HG03378 (cell line): ENCODE data around the gene PRMT6.
"Not testable (repeated sequence)": the region's sequence is repeated elsewhere in the genome, so short reads cannot be mapped to it uniquely, and the experiment has no call there.

Source experiments
- ATAC-seq: cut with Tn5 transposase; IDR thresholded peaks from one replicate; pipeline ENCODE4 v1.9.1; 2021; ENCODE audit warnings: mild to moderate bottlenecking, moderate library complexity; ENCODE audit not compliant: unreplicated experiment

The PRMT6 gene

GRCh38 chr1:107091418-107091817 is 34.9 kb downstream of the PRMT6 start:
- no peak for ATAC-seq

GRCh38 chr1:107093395-107093794 is 36.9 kb downstream of the PRMT6 start:
- not testable (repeated sequence) for ATAC-seq

- ATAC-seq, result no peak
These were observed 39.2 kb downstream of the PRMT6 start for GRCh38 chr1:107095647-107096046.

- no peak for ATAC-seq
These were observed 40.2 kb downstream of the PRMT6 start for GRCh38 chr1:107096690-107097089.

GRCh38 chr1:107098961-107099360 is 42.5 kb downstream of the PRMT6 start:
- ATAC-seq, result no peak

GRCh38 chr1:107100331-107100984 is 44.0 kb downstream of the PRMT6 start:
- ATAC-seq, result no peak

- ATAC-seq, result no peak
These were observed 49.4 kb downstream of the PRMT6 start for GRCh38 chr1:107105914-107106313.
